ENCODE results near the gene L3MBTL3. TPM values are rescaled to one million over a fixed set of nuclear protein-coding genes. Genes with fewer than 3 reads are reported as not detected.

L3MBTL3 gene
- polyA plus RNA-seq, 1 donor from 2014 or later: 47.6 TPM

- no peak overlapping the region for H3K9ac ChIP-seq (ENCODE audit: low read length)
- no peaks in the 10 kb centered on the region for H3K36me3 ChIP-seq (ENCODE audit: insufficient read depth, low read length)
- no peaks in the 10 kb centered on the region for H3K9me3 ChIP-seq (ENCODE audit: low read length)
- H3F3A ChIP-seq (ENCODE audit: insufficient read depth, low read length, poor library complexity, severe bottlenecking): no peaks in the 10 kb centered on the region
- H3K9me2 ChIP-seq (ENCODE audit: insufficient read depth, low read length): no peaks in the 10 kb centered on the region
- H3K79me2 ChIP-seq (replicated peaks; ENCODE audit: insufficient read depth, low read length): no peaks in the 10 kb centered on the region
- H2AFZ ChIP-seq (ENCODE audit: low read depth, low read length): no peak overlapping the region
- no peak overlapping the region for H3K4me3 ChIP-seq (ENCODE audit: low read length)
- H4K20me1 ChIP-seq (ENCODE audit: insufficient read depth): no peaks in the 10 kb centered on the region
- no peaks in the 10 kb centered on the region for H3K27me3 ChIP-seq (ENCODE audit: insufficient read depth, low read depth, low read length)
- no peak overlapping the region for H3K4me2 ChIP-seq (ENCODE audit: low read length)
- TF ChIP-seq SMC3 (conservative IDR thresholded peaks at IDR 0.05; ENCODE audit: poor library complexity): no peak
- TF ChIP-seq, protein P1, sequence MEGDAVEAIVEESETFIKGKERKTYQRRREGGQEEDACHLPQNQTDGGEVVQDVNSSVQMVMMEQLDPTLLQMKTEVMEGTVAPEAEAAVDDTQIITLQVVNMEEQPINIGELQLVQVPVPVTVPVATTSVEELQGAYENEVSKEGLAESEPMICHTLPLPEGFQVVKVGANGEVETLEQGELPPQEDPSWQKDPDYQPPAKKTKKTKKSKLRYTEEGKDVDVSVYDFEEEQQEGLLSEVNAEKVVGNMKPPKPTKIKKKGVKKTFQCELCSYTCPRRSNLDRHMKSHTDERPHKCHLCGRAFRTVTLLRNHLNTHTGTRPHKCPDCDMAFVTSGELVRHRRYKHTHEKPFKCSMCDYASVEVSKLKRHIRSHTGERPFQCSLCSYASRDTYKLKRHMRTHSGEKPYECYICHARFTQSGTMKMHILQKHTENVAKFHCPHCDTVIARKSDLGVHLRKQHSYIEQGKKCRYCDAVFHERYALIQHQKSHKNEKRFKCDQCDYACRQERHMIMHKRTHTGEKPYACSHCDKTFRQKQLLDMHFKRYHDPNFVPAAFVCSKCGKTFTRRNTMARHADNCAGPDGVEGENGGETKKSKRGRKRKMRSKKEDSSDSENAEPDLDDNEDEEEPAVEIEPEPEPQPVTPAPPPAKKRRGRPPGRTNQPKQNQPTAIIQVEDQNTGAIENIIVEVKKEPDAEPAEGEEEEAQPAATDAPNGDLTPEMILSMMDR (IDR thresholded peaks at IDR 0.05; ENCODE audit: poor library complexity, severe bottlenecking): no peak
- no peak for TF ChIP-seq MXI1 (conservative IDR thresholded peaks at IDR 0.05; ENCODE audit: poor library complexity, severe bottlenecking)
- TF ChIP-seq, protein P2, sequence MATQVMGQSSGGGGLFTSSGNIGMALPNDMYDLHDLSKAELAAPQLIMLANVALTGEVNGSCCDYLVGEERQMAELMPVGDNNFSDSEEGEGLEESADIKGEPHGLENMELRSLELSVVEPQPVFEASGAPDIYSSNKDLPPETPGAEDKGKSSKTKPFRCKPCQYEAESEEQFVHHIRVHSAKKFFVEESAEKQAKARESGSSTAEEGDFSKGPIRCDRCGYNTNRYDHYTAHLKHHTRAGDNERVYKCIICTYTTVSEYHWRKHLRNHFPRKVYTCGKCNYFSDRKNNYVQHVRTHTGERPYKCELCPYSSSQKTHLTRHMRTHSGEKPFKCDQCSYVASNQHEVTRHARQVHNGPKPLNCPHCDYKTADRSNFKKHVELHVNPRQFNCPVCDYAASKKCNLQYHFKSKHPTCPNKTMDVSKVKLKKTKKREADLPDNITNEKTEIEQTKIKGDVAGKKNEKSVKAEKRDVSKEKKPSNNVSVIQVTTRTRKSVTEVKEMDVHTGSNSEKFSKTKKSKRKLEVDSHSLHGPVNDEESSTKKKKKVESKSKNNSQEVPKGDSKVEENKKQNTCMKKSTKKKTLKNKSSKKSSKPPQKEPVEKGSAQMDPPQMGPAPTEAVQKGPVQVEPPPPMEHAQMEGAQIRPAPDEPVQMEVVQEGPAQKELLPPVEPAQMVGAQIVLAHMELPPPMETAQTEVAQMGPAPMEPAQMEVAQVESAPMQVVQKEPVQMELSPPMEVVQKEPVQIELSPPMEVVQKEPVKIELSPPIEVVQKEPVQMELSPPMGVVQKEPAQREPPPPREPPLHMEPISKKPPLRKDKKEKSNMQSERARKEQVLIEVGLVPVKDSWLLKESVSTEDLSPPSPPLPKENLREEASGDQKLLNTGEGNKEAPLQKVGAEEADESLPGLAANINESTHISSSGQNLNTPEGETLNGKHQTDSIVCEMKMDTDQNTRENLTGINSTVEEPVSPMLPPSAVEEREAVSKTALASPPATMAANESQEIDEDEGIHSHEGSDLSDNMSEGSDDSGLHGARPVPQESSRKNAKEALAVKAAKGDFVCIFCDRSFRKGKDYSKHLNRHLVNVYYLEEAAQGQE (IDR thresholded peaks at IDR 0.05; ENCODE audit: borderline replicate concordance): no peak
- TF ChIP-seq TAF1 (IDR thresholded peaks at IDR 0.05; ENCODE audit: low read depth): no peak
- TF ChIP-seq RAD21 (conservative IDR thresholded peaks at IDR 0.05): no peak
- no peak for TF ChIP-seq EZH2 (IDR thresholded peaks at IDR 0.05; ENCODE audit: borderline replicate concordance, insufficient read depth, low read length, poor library complexity, severe bottlenecking)
- no peak for TF ChIP-seq POLR2AphosphoS5 (IDR thresholded peaks at IDR 0.05)
- TF ChIP-seq EP300 (conservative IDR thresholded peaks at IDR 0.05; ENCODE audit: poor library complexity, severe bottlenecking): no peak
- H3K27ac ChIP-seq (ENCODE audit: low read length): no peak overlapping the region
These were observed 141.6 kb downstream of the L3MBTL3 start for GRCh38 chr6:130159956-130160355.

DNA sequence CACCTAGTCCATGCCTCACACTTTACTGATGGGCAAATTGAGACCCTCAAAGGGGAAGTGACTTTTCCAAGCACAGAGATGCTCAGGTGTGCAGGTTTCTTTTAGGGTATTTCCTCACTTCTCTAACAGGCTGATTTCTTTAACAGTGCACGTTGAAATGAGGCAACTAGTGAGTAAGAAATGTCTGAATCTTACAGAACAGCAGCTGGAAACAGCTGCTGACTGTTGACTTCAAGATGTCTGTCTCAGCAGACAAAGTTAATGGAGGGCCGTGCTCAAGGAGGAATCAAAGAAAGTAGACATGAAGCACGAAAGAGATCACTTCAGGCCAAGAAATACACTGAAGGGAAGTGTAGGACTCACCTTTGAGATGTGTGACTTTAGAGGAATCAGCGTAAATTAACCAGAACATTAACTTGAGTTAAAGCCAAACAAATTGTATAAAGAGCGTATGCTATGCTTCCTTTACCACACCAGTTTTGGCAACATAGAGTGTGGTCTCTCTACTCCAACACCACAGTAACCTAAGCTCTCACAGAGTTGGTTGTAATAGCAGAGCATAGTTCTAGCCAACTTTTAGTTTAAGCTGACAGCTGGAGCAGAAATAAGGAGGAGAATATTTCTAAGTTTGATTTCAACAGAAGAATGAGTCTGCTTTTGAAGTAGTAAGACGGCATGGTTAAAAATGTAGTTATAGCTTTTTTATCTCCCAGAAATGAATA lies 143.5 kb downstream of the L3MBTL3 start:
- Histone ChIP-seq H3K36me3 (ENCODE audit: insufficient read depth, low read length) (no peaks in the 10 kb centered on the region), H3K4me2 (ENCODE audit: low read length) (no peak overlapping the region), H2AFZ (ENCODE audit: low read depth, low read length) (no peak overlapping the region), H3K9ac (ENCODE audit: low read length) (no peak overlapping the region), H3K27ac (ENCODE audit: low read length) (no peak overlapping the region), H3K9me2 (ENCODE audit: insufficient read depth, low read length) (no peaks in the 10 kb centered on the region), H3F3A (ENCODE audit: insufficient read depth, low read length, poor library complexity, severe bottlenecking) (no peaks in the 10 kb centered on the region), H4K20me1 (ENCODE audit: insufficient read depth) (no peaks in the 10 kb centered on the region), H3K9me3 (ENCODE audit: low read length) (no peaks in the 10 kb centered on the region), H3K27me3 (ENCODE audit: insufficient read depth, low read depth, low read length) (no peaks in the 10 kb centered on the region), H3K4me3 (ENCODE audit: low read length) (no peak overlapping the region), H3K79me2 (replicated peaks; ENCODE audit: insufficient read depth, low read length) (no peaks in the 10 kb centered on the region)
- TF ChIP-seq EZH2 (IDR thresholded peaks at IDR 0.05; ENCODE audit: borderline replicate concordance, insufficient read depth, low read length, poor library complexity, severe bottlenecking): no peak
- no peak for TF ChIP-seq EP300 (conservative IDR thresholded peaks at IDR 0.05; ENCODE audit: poor library complexity, severe bottlenecking)
- TF ChIP-seq RAD21 (conservative IDR thresholded peaks at IDR 0.05): no peak
- TF ChIP-seq POLR2AphosphoS5 (IDR thresholded peaks at IDR 0.05): no peak
- TF ChIP-seq SMC3 (conservative IDR thresholded peaks at IDR 0.05; ENCODE audit: poor library complexity): no peak
- TF ChIP-seq, protein P1 (IDR thresholded peaks at IDR 0.05; ENCODE audit: poor library complexity, severe bottlenecking): no peak
- TF ChIP-seq TAF1 (IDR thresholded peaks at IDR 0.05; ENCODE audit: low read depth): no peak
- TF ChIP-seq, protein P2 (IDR thresholded peaks at IDR 0.05; ENCODE audit: borderline replicate concordance): no peak
- TF ChIP-seq MXI1 (conservative IDR thresholded peaks at IDR 0.05; ENCODE audit: poor library complexity, severe bottlenecking): no peak

Data from neural cell (in vitro differentiated cells).